OCI-LY3 (cell line): ENCODE results near the gene PELI3.

Experiments
- EZH2phosphoT487 ChIP-seq: fragments of 200-600 bp; shearing (Covaris generic); IDR thresholded peaks from 2 replicates; pipeline ENCODE4 v1.6.1; 2018; ENCODE audit warnings: antibody characterized with exemption, mixed run types, low read depth
- TF ChIP-seq, protein P1 (sequence below): fragments of 200-600, 300-600 bp; sonication (generic); IDR thresholded peaks from 2 replicates; pipeline ENCODE4 v1.5.1; 2014; ENCODE audit warnings: antibody characterized with exemption, low read length, low read depth

DNA sequence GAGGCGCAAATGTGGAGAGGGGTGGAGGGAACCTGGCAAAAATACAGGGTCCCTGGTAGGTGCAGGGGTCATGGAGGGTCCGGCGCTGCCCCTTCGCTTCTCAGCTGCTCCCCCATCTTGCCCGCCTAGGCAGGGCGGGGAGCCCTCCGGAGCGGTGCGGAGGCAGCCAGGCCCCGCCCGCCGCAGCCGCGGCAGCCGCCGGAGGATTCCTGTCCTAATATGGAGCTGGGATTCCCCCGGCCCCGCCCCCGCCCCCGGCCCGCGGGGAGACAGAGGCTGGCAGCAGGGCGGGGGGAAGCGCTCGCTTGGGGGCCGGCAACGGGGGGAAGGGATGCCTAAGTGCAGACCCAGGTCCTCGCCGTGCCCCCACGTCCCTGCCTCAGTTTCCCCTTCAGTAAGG, 46.9 kb upstream of the PELI3 start:
- TF ChIP-seq, protein P1, sequence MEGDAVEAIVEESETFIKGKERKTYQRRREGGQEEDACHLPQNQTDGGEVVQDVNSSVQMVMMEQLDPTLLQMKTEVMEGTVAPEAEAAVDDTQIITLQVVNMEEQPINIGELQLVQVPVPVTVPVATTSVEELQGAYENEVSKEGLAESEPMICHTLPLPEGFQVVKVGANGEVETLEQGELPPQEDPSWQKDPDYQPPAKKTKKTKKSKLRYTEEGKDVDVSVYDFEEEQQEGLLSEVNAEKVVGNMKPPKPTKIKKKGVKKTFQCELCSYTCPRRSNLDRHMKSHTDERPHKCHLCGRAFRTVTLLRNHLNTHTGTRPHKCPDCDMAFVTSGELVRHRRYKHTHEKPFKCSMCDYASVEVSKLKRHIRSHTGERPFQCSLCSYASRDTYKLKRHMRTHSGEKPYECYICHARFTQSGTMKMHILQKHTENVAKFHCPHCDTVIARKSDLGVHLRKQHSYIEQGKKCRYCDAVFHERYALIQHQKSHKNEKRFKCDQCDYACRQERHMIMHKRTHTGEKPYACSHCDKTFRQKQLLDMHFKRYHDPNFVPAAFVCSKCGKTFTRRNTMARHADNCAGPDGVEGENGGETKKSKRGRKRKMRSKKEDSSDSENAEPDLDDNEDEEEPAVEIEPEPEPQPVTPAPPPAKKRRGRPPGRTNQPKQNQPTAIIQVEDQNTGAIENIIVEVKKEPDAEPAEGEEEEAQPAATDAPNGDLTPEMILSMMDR = no peak
- TF ChIP-seq EZH2phosphoT487 = no peak
